ENCODE measurements around the gene IGFL2. TPM values are rescaled to one million over a fixed set of nuclear protein-coding genes. Genes with fewer than 3 reads are reported as not detected.

The IGFL2 gene
- total RNA-seq, 1 experiment from 2014 or later, result not detected

GRCh38 chr19:46141421-46141820, 6.6 kb upstream of the IGFL2 start:
- TF ChIP-seq CTCF (IDR thresholded peaks at IDR 0.05; ENCODE audit: unreplicated experiment), result no peak
- Mint-ChIP-seq H3K27me3 (ENCODE audit: unreplicated experiment) (peaks cover 92% of the 10 kb centered on the region), H3K36me3 (ENCODE audit: insufficient read depth, unreplicated experiment) (no peaks in the 10 kb centered on the region), H3K4me1 (ENCODE audit: low read depth, unreplicated experiment) (no peaks in the 10 kb centered on the region), H3K4me3 (ENCODE audit: low read depth, unreplicated experiment) (no peak overlapping the region), H3K27ac (ENCODE audit: unreplicated experiment) (no peak overlapping the region), H3K9me3 (ENCODE audit: low read depth, unreplicated experiment) (no peaks in the 10 kb centered on the region)
- no peak for DNase-seq
- no TSS peak for BruUV-seq (replicated peaks)
- intact Hi-C loops (cut with micrococcal nuclease; ENCODE audit: unreplicated experiment), result no loop called here
- CTCF ChIA-PET, result no interaction called here

GRCh38 chr19:46142294-46142693, 5.7 kb upstream of the IGFL2 start:
- intact Hi-C loops (cut with micrococcal nuclease; ENCODE audit: unreplicated experiment), result no loop called here
- no TSS peak for BruUV-seq (replicated peaks)
- CTCF ChIA-PET, result no interaction called here
- H3K4me1 Mint-ChIP-seq (ENCODE audit: low read depth, unreplicated experiment), result no peaks in the 10 kb centered on the region
- H3K27me3 Mint-ChIP-seq (ENCODE audit: unreplicated experiment), result peaks cover 92% of the 10 kb centered on the region
- DNase-seq, result no peak
- no peaks in the 10 kb centered on the region for H3K36me3 Mint-ChIP-seq (ENCODE audit: insufficient read depth, unreplicated experiment)
- no peak for TF ChIP-seq CTCF (IDR thresholded peaks at IDR 0.05; ENCODE audit: unreplicated experiment)
- H3K27ac Mint-ChIP-seq (ENCODE audit: unreplicated experiment), result no peak overlapping the region
- H3K9me3 Mint-ChIP-seq (ENCODE audit: low read depth, unreplicated experiment), result no peaks in the 10 kb centered on the region
- no peak overlapping the region for H3K4me3 Mint-ChIP-seq (ENCODE audit: low read depth, unreplicated experiment)

GRCh38 chr19:46144756-46145155, 3.3 kb upstream of the IGFL2 start:
- intact Hi-C loops (cut with micrococcal nuclease; ENCODE audit: unreplicated experiment), result no loop called here
- no peaks in the 10 kb centered on the region for H3K9me3 Mint-ChIP-seq (ENCODE audit: low read depth, unreplicated experiment)
- BruUV-seq (replicated peaks), result no TSS peak
- H3K27ac Mint-ChIP-seq (ENCODE audit: unreplicated experiment), result no peak overlapping the region
- DNase-seq, result no peak
- CTCF ChIA-PET, result no interaction called here
- no peaks in the 10 kb centered on the region for H3K36me3 Mint-ChIP-seq (ENCODE audit: insufficient read depth, unreplicated experiment)
- TF ChIP-seq CTCF (IDR thresholded peaks at IDR 0.05; ENCODE audit: unreplicated experiment), result no peak
- no peak overlapping the region for H3K4me3 Mint-ChIP-seq (ENCODE audit: low read depth, unreplicated experiment)
- H3K4me1 Mint-ChIP-seq (ENCODE audit: low read depth, unreplicated experiment), result no peaks in the 10 kb centered on the region
- peaks cover 93% of the 10 kb centered on the region for H3K27me3 Mint-ChIP-seq (ENCODE audit: unreplicated experiment)

- CTCF ChIA-PET, result interaction anchor here (0.5 kb wide), 1 partner anchor 142 kb away, joined by 4 read pairs; no protein-coding TSS in a partner anchor
Measured at GRCh38 chr19:46147166-46147740, 785 bp upstream of the IGFL2 start.

More at GRCh38 chr19:46147166-46147740, 785 bp upstream of the IGFL2 start:
- Mint-ChIP-seq H3K27me3 (ENCODE audit: unreplicated experiment) (peaks cover 97% of the 10 kb centered on the region), H3K27ac (ENCODE audit: unreplicated experiment) (no peak overlapping the region), H3K9me3 (ENCODE audit: low read depth, unreplicated experiment) (no peaks in the 10 kb centered on the region), H3K4me3 (ENCODE audit: low read depth, unreplicated experiment) (no peak overlapping the region), H3K4me1 (ENCODE audit: low read depth, unreplicated experiment) (no peaks in the 10 kb centered on the region), H3K36me3 (ENCODE audit: insufficient read depth, unreplicated experiment) (no peaks in the 10 kb centered on the region)
- DNase-seq, result no peak
- intact Hi-C loops (cut with micrococcal nuclease; ENCODE audit: unreplicated experiment), result no loop called here
- no peak for TF ChIP-seq CTCF (IDR thresholded peaks at IDR 0.05; ENCODE audit: unreplicated experiment)
- BruUV-seq (replicated peaks), result no TSS peak
